HG03025 (cell line): ENCODE results near the gene VTA1.
"Not testable (repeated sequence)": the region's sequence is repeated elsewhere in the genome, so short reads cannot be mapped to it uniquely, and the experiment has no call there.

ENCODE experiments used
- ATAC-seq: cut with Tn5 transposase; IDR thresholded peaks from one replicate; pipeline ENCODE4 v1.9.1; 2021; ENCODE audit warnings: mild to moderate bottlenecking, moderate library complexity; ENCODE audit not compliant: unreplicated experiment, low FRiP score

VTA1 gene

GRCh38 chr6:142167486-142167885 is 20.4 kb downstream of the VTA1 start:
- no peak for ATAC-seq

- ATAC-seq: no peak
These were observed 24.3 kb downstream of the VTA1 start for GRCh38 chr6:142171351-142171750.

GRCh38 chr6:142172758-142173157 is 25.7 kb downstream of the VTA1 start:
- no peak for ATAC-seq

GRCh38 chr6:142173980-142174379 is 26.9 kb downstream of the VTA1 start:
- ATAC-seq: no peak

- ATAC-seq: no peak
These were observed 27.6 kb downstream of the VTA1 start for GRCh38 chr6:142174703-142175102.

- ATAC-seq: no peak
These were observed 31.1 kb downstream of the VTA1 start for GRCh38 chr6:142178129-142178528.

- no peak for ATAC-seq
These were observed 34.9 kb downstream of the VTA1 start for GRCh38 chr6:142182004-142182403.

GRCh38 chr6:142183351-142183750 is 36.3 kb downstream of the VTA1 start:
- no peak for ATAC-seq

GRCh38 chr6:142184307-142184706 is 37.2 kb downstream of the VTA1 start:
- no peak for ATAC-seq

- no peak for ATAC-seq
These were observed 38.6 kb downstream of the VTA1 start for GRCh38 chr6:142185641-142186040.

- ATAC-seq: no peak
These were observed 40.1 kb downstream of the VTA1 start for GRCh38 chr6:142187209-142187608.

GRCh38 chr6:142188341-142188740 is 41.3 kb downstream of the VTA1 start:
- ATAC-seq: not testable (repeated sequence)

GRCh38 chr6:142189057-142189456 is 42.0 kb downstream of the VTA1 start:
- ATAC-seq: no peak

GRCh38 chr6:142192343-142192742 is 45.3 kb downstream of the VTA1 start:
- ATAC-seq: no peak

GRCh38 chr6:142193621-142194020 is 46.6 kb downstream of the VTA1 start:
- ATAC-seq: no peak

GRCh38 chr6:142195862-142196541 is 48.9 kb downstream of the VTA1 start:
- no peak for ATAC-seq

GRCh38 chr6:142200846-142201628 is 54.0 kb downstream of the VTA1 start:
- ATAC-seq: no peak

GRCh38 chr6:142207265-142207877 is 60.3 kb downstream of the VTA1 start:
- ATAC-seq: no peak

GRCh38 chr6:142210606-142211005 is 63.5 kb downstream of the VTA1 start:
- no peak for ATAC-seq

GRCh38 chr6:142213402-142213801 is 66.3 kb downstream of the VTA1 start:
- ATAC-seq: no peak

- no peak for ATAC-seq
These were observed 71.4 kb downstream of the VTA1 start for GRCh38 chr6:142218446-142218845.

- ATAC-seq: no peak
These were observed 75.0 kb downstream of the VTA1 start for GRCh38 chr6:142222022-142222421.
